Measurements from ENCODE around the gene SDR39U1. TPM values are rescaled to one million over a fixed set of nuclear protein-coding genes. Genes with fewer than 3 reads are reported as not detected.

SDR39U1 gene
- total RNA-seq, 1 donor: 13.7 TPM

DNA sequence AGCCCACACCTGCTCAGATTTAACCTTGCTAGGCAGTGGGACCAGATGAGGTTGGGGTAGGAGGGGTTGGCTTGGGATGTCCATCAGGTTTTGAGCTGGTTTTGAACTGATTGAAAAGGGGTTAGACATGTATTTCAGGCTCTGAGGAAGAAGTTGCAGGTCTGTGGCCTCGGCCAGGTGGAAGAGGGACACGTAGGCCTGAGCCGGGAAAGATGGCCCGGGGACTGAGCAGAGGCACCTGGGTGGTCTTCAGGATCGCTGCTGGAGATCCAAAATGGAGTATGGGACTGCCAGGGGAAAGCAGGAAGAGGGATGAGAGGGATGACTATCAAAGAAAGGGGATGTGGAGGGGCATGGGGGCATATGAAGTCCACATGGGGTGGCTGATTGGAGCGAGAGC is 36.2 kb downstream of the SDR39U1 start:
- no peak for DNase-seq (ENCODE audit: low read depth)
- TF ChIP-seq, protein P1, sequence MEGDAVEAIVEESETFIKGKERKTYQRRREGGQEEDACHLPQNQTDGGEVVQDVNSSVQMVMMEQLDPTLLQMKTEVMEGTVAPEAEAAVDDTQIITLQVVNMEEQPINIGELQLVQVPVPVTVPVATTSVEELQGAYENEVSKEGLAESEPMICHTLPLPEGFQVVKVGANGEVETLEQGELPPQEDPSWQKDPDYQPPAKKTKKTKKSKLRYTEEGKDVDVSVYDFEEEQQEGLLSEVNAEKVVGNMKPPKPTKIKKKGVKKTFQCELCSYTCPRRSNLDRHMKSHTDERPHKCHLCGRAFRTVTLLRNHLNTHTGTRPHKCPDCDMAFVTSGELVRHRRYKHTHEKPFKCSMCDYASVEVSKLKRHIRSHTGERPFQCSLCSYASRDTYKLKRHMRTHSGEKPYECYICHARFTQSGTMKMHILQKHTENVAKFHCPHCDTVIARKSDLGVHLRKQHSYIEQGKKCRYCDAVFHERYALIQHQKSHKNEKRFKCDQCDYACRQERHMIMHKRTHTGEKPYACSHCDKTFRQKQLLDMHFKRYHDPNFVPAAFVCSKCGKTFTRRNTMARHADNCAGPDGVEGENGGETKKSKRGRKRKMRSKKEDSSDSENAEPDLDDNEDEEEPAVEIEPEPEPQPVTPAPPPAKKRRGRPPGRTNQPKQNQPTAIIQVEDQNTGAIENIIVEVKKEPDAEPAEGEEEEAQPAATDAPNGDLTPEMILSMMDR (IDR thresholded peaks at IDR 0.05; ENCODE audit: insufficient read depth, low read length): no peak
- no peak overlapping the region for H3K4me3 ChIP-seq (ENCODE audit: low read depth, low read length)

DNA sequence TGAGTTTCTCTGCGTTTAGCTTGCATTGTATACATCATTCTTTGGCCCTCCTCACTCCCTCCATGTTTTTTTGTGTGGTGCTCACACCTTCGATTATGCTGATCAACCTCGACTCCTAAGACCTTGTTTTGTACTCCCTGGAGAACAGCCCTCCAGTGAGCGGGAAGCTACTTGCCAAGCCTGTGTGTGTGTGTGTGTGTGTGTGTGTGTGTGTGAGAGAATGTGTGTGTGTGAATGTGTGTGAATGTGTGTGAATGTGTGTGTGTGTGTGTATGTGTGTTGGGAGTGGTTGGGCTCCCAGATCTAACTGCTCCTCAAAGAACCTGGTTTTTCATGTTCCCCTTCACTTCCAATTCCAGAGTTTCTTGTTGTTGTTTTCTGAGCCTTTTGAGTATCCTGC is 37.8 kb downstream of the SDR39U1 start:
- TF ChIP-seq, protein P1 (IDR thresholded peaks at IDR 0.05; ENCODE audit: insufficient read depth, low read length): no peak
- no peak overlapping the region for H3K4me3 ChIP-seq (ENCODE audit: low read depth, low read length)
- no peak for DNase-seq (ENCODE audit: low read depth)

DNA sequence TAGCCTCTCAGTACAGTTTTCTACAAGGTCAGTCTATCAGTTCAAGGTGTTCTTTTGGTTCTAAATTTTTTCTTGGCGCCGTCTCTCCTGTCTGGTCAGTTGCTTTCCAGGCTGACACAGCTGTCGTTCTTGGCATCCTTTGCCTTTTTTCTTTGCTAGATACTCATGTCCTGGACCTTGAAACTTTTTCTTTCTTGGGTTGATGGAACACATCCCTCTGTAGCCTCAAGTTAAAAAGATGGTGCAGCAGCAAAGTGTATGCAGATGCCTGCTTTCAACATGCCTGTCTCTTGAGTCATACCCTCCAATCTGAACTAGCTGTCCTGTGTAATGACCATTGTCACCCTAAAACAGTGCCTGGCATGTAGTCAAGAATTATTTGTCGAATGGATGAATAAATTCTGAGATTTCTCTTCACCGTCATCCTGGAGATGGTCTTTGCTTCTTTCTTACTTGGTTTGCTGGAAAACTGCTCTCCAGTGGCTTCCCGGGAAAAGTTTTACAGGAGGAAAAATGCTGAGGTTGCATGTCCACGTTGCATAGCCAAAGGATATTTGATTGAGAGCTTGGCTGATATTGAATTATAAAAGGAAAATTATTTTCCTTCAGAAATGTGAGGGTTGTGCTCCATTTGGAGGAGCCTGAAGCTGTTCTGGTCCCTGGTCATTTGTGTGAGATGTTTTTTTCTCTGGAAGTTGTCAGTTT is 39.1 kb downstream of the SDR39U1 start:
- TF ChIP-seq, protein P1 (IDR thresholded peaks at IDR 0.05; ENCODE audit: insufficient read depth, low read length): no peak
- peak; percentile 54 for DNase-seq (ENCODE audit: low read depth)

DNA sequence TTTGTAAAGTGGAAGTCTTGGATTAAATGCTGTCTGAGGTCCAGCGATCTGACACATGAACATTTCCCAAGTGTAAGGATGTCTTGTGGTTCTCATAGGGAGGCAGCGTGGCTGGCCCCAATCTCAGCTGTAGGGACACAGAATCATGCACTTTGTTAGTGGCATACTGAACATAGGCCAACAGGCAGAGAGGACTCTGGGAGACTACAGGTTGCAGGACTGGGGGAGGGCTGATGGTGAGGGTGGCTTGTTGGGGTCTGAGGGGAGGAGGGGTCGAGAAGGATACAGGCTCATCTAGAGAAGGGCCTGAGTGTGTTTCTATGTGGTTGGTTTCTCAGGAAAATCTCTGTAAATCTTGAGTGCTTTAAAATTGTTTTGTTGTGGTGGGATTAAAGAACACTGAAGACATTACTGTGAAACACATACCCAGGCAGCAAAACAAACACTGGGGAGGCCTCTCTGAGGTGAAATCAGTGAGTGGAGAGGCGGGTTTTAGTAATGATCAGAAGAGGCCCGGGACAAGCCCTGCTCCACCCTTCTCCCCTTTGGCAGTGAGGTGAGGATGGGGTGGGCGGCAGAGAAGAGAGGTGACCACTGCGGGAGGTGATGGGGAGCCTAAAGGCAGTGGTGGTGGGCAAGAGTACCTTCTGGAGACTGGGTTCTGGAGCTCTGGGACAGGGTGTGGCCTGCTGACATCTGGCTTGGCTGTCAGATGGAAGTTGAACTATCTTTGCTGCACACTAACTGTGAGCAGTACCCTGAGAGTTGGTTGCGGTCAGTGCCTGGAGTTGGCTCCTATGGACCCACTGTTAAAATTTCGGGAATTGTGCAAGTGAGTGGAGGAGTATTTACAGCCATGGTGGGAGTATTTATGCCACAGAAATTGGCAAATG is 40.5 kb downstream of the SDR39U1 start:
- H3K4me3 ChIP-seq (ENCODE audit: low read depth, low read length): peak overlapping the region; percentile 25
- TF ChIP-seq, protein P1 (IDR thresholded peaks at IDR 0.05; ENCODE audit: insufficient read depth, low read length): no peak
- DNase-seq (ENCODE audit: low read depth): no peak

More for the DNA sequence above, 39.1 kb downstream of the SDR39U1 start:
- H3K4me3 ChIP-seq (ENCODE audit: low read depth, low read length): peak overlapping the region; percentile 1

DNA sequence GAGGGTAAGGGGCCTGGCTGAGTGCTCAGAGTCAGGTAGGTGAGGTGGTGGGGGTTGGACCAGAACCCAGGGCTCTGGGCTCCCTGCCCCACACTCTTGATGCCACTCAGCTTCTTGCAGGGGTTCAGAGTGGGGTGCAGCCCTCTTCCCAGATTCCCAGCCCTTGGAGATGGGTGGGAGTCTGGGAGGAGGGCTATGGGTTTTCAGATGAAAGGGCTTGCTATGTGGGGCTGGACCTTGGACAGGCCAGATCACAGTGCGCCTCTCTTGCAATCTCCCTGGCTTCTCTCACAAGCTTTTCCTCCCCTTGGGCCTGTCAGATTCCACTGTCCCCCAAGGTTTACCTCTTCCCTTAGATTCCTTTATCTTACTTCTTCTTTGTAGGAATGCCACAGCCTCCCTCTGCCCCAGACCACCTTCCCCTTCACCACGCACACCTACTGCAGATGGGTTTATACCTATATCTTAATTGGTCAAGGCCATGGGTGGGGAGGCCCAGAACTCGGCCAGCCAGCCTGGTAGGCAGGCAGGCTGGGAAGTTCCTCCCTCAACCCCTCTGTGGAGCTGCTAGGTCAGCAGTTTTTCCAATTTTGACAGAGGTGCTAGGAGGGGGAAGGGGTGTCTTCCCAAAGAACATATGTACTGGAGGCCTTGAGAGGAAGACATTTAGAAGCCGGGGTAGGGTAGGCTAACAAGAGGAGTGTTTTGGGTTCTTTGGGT is 42.4 kb downstream of the SDR39U1 start:
- H3K4me3 ChIP-seq (ENCODE audit: low read depth, low read length): peak overlapping the region; percentile 74
- no peak for DNase-seq (ENCODE audit: low read depth)
- TF ChIP-seq, protein P1 (IDR thresholded peaks at IDR 0.05; ENCODE audit: insufficient read depth, low read length): no peak

DNA sequence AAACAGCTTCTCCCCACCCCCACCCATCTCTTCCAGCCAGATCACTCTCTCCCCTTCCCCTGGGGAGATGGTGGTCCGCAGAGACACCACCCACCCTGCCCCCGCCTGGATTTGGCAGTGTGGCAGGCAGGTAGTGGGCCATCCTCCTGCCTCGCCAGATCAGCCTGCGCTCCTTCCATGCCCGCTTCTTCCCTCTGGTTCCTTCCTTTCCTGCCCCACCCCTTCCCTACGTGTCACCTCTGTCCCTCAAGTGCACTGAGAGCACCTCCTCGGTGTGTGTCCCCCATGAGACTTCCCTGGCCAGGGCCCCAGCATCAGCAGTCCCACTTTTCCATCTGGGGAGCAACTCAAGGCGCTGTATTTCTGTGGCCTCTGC is 43.1 kb downstream of the SDR39U1 start:
- TF ChIP-seq, protein P1 (IDR thresholded peaks at IDR 0.05; ENCODE audit: insufficient read depth, low read length): no peak
- H3K4me3 ChIP-seq (ENCODE audit: low read depth, low read length): peak overlapping the region; percentile 74
- DNase-seq (ENCODE audit: low read depth): no peak
